Calu3 (cell line): ENCODE measurements around the gene TRIM47. TPM values are rescaled to one million over a fixed set of nuclear protein-coding genes. Genes with fewer than 3 reads are reported as not detected.

Experiments used
- BruUV-seq: library from RNA; stranded (reverse); fragments of 400-500 nt; replicated peaks from 2 replicates; lab custom pipeline; 2021; lab: Mats Ljungman, UMichigan
- CTCF ChIA-PET: fragments of 300-600 bp; sonication (Branson Sonifier 250); formaldehyde crosslinking; loops from one replicate; lab custom pipeline; 2022; ENCODE audit warnings: antibody characterized with exemption; lab: Charles Lee
- DNase-seq: peaks from one replicate; pipeline ENCODE4 v3.0.0; 2022
- H3K27ac Mint-ChIP-seq: one replicate; pipeline ENCODE4 v1.8.0; 2022; ENCODE audit warnings: mixed read lengths; ENCODE audit not compliant: unreplicated experiment
- H3K27me3 Mint-ChIP-seq: one replicate; pipeline ENCODE4 v1.8.0; 2022; ENCODE audit warnings: mixed read lengths; ENCODE audit not compliant: unreplicated experiment
- H3K36me3 Mint-ChIP-seq: one replicate; pipeline ENCODE4 v1.8.0; 2022; ENCODE audit warnings: mild to moderate bottlenecking, moderate library complexity, mixed read lengths; ENCODE audit not compliant: insufficient read depth, unreplicated experiment
- H3K4me1 Mint-ChIP-seq: one replicate; pipeline ENCODE4 v1.8.0; 2022; ENCODE audit warnings: mild to moderate bottlenecking, low read depth, mixed read lengths; ENCODE audit not compliant: unreplicated experiment
- H3K4me3 Mint-ChIP-seq: one replicate; pipeline ENCODE4 v1.8.0; 2022; ENCODE audit warnings: mild to moderate bottlenecking, low read depth, moderate library complexity, mixed read lengths; ENCODE audit not compliant: unreplicated experiment
- H3K9me3 Mint-ChIP-seq: one replicate; pipeline ENCODE4 v1.8.0; 2022; ENCODE audit warnings: low read depth, mixed read lengths; ENCODE audit not compliant: unreplicated experiment
- intact Hi-C: fragments of 100-400 bp; cut with micrococcal nuclease; formaldehyde crosslinking; loops from one replicate; pipeline ENCODE4 v1.10.0; 2022; ENCODE audit not compliant: unreplicated experiment
- total RNA-seq: library from RNA; stranded (reverse); gene quantifications from 2 replicates; pipeline ENCODE4 v1.2.3, GENCODE V29; 2022
- TF ChIP-seq, protein P1 (sequence below): fragments of 200-600 bp; IDR thresholded peaks from one replicate; pipeline ENCODE4 v1.8.0; 2022; ENCODE audit warnings: antibody characterized with exemption; ENCODE audit not compliant: unreplicated experiment

TRIM47 gene
- total RNA-seq, 1 experiment from 2014 or later = 54.1 TPM

DNA sequence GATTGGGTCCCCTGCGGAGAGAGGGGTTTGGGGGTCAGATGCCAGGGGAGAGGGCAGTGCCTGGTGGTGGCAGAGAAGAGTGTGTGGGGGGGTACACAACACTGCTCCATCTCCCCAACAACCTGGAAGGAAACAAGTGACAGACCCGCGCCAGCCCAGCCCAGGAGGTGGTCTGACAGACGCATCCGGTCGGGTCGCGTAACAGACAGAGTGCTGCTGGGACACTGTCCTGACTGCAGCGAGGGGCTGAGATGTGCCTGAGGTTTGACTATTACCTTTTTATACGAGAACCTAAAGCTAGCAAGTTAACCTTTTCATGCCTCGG, 50.3 kb downstream of the TRIM47 start:
- Mint-ChIP-seq H3K4me1 (no peaks in the 10 kb centered on the region), H3K4me3 (no peak overlapping the region), H3K36me3 (peaks cover 62% of the 10 kb centered on the region), H3K27ac (no peak overlapping the region), H3K9me3 (no peaks in the 10 kb centered on the region), H3K27me3 (no peaks in the 10 kb centered on the region)
- DNase-seq = no peak
- TF ChIP-seq, protein P1, sequence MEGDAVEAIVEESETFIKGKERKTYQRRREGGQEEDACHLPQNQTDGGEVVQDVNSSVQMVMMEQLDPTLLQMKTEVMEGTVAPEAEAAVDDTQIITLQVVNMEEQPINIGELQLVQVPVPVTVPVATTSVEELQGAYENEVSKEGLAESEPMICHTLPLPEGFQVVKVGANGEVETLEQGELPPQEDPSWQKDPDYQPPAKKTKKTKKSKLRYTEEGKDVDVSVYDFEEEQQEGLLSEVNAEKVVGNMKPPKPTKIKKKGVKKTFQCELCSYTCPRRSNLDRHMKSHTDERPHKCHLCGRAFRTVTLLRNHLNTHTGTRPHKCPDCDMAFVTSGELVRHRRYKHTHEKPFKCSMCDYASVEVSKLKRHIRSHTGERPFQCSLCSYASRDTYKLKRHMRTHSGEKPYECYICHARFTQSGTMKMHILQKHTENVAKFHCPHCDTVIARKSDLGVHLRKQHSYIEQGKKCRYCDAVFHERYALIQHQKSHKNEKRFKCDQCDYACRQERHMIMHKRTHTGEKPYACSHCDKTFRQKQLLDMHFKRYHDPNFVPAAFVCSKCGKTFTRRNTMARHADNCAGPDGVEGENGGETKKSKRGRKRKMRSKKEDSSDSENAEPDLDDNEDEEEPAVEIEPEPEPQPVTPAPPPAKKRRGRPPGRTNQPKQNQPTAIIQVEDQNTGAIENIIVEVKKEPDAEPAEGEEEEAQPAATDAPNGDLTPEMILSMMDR = no peak
- intact Hi-C loops = no loop called here
- CTCF ChIA-PET = no interaction called here
- BruUV-seq = no TSS peak

DNA sequence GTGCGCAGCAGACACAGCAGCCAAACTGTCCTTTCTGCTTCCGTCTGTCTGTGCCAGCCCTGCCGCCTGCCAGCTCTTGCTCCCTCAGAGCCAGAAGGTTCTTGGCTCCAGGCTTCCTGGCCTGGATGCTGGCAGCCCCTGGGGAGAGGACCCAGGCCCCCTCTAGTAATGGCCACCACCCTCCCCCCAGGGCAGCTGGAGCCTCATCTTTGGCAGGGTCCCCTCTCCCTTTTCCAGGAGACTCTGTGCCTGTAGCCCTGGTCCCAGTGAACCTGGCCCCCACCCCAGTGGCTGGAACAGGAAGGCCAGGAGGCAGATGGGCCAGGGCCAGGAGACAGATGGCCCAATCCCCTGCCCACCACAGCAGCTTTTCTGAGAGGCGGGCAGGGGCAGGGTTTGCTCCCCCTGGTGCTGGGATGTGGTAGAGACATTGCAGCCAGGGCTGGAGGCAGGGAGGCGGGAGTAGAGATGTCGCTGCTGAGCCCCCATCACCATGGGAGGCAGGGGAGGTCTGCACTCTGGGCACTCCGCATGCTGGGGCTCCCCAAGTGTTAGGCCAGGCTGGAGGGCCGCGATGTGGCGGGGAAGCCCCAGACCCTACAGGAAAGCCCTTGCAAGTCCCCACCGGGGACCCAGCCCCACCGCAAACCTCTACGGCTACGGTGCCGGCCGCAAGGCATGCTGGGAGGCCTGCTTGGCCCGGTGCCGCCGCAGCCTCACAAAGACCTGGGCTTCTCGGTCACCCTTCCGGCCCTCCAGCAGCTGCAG, 50.9 kb downstream of the TRIM47 start:
- peak; percentile 57 for DNase-seq
- Mint-ChIP-seq H3K4me3 (no peak overlapping the region), H3K36me3 (peaks cover 67% of the 10 kb centered on the region), H3K4me1 (peaks cover under 1% of the 10 kb centered on the region), H3K9me3 (no peaks in the 10 kb centered on the region), H3K27me3 (no peaks in the 10 kb centered on the region), H3K27ac (no peak overlapping the region)
- CTCF ChIA-PET = interaction anchor here (0.5 to 1.2 kb wide), 3 partner anchors 16 to 216 kb away, joined by 3 to 7 read pairs (median 3); no protein-coding TSS in a partner anchor
- BruUV-seq = no TSS peak
- intact Hi-C loops = no loop called here
- TF ChIP-seq, protein P1 = peak; percentile 48

DNA sequence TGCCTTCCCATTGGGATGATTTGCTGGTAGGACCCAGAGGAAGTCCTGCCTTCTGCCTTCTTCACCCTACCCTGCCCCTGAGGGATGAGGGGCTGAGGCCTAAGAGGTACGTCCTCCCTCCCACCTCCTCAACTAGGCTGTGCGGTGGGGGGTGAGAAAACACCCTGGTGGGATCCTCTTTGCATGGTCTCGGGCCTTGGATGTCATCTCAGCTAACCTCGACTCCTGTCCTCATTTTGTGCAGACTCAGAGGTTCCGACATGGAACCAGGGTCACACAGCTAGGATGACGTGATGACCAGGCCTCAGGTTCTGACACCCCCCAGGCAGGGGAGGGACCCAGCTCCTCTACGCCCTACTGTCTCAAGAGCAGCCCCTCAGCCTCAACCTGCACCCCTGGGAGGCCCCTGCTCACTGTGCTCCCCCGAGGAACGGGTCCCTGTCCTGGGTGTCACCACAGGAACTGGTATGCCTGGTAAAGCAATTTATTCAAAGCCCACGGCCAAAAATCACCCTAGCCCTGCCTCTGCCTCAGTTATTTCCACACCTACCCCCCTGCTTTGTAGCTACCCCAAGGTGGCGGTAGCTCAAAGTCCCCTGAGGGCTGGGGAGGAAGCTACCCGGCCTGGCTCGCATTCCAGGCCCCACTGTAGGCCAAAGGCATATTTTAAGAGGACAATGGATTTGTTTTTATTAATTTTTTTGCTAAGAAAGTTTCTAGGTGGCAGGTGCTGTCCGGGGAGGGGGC, 51.6 kb downstream of the TRIM47 start:
- CTCF ChIA-PET = interaction anchor here (0.5 to 1.2 kb wide), 3 partner anchors 17 to 216 kb away, joined by 3 to 7 read pairs (median 3); no protein-coding TSS in a partner anchor
- H3K9me3 Mint-ChIP-seq = no peaks in the 10 kb centered on the region
- peak overlapping the region; percentile 33 for H3K27ac Mint-ChIP-seq
- DNase-seq = no peak
- TF ChIP-seq, protein P1 = no peak
- H3K36me3 Mint-ChIP-seq = peaks cover 68% of the 10 kb centered on the region
- H3K4me1 Mint-ChIP-seq = peaks cover 6% of the 10 kb centered on the region
- intact Hi-C loops = no loop called here
- no peaks in the 10 kb centered on the region for H3K27me3 Mint-ChIP-seq
- BruUV-seq = no TSS peak
- no peak overlapping the region for H3K4me3 Mint-ChIP-seq

DNA sequence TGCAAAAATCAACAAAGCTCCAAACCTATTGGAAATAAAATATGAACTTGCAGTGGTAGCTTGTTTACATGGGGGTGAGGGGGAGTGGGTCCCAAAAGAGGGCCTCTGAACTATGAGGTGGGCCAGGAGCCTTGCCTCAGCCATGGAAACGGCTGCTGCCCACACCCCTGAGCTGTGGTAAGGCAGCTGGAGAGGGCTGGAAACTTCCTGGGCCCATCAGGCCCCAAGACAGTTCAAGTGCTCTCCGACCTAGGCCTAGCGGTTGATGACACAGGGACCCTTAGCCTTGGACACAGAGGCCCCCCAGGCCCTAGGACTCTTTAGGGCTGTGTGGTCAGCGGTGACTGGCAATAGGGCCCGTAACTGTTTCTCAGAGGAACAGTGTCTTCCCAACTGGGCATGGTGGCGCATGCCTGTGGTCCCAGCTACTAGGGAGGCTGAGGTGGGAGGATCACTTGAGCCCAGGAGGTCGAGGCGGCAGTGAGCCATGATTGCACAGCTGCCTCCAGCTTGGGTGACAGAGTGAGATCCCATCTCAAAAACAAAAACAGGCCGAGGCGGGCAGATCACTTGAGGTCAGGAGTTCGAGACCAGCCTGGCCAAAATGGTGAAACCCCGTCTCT, 52.5 kb downstream of the TRIM47 start:
- H3K4me3 Mint-ChIP-seq = no peak overlapping the region

More for the DNA sequence above, 52.5 kb downstream of the TRIM47 start:
- TF ChIP-seq, protein P1 = no peak
- Mint-ChIP-seq H3K27ac (peak overlapping the region; percentile 25), H3K9me3 (no peaks in the 10 kb centered on the region), H3K27me3 (no peaks in the 10 kb centered on the region), H3K4me1 (peaks cover 6% of the 10 kb centered on the region), H3K36me3 (peaks cover 73% of the 10 kb centered on the region)
- CTCF ChIA-PET = interaction anchor here (0.6 to 0.8 kb wide), 2 partner anchors 19 to 112 kb away, joined by 3 to 4 read pairs; no protein-coding TSS in a partner anchor
- DNase-seq = no peak
- intact Hi-C loops = no loop called here
- no TSS peak for BruUV-seq
